Pancreas (tissue), 10 donors: ENCODE data around the gene CCDC71. TPM values are rescaled to one million over a fixed set of nuclear protein-coding genes. Genes with fewer than 3 reads are reported as not detected.

ENCODE experiments used
- ATAC-seq, 4 donors: fragments of 200-7000 bp; cut with Tn5 transposase; one replicate each; pipeline versions ENCODE4 v1.8.0 to v1.9.1; 2020; ENCODE audit warnings: mild to moderate bottlenecking in 4 of 4, moderate library complexity in 4 of 4
- DNase-seq, 6 donors: peaks; one replicate each; pipeline ENCODE4 v3.0.0-alpha.2; 2020
- FAIRE-seq: peaks from 2 replicates; lab custom pipeline; 2012; peaks lifted over from hg19 to GRCh38; lab: Jason Lieb, UNC
- H3K27ac ChIP-seq, 4 donors: fragments of 200-600 bp; sonication (generic); 1 replicate in 3 of 4; 2 replicates in 1 of 4; pipeline versions ENCODE4 v1.5.0 to v1.8.0; 2020
- H3K27me3 ChIP-seq, 4 donors: fragments of 200-600 bp; one replicate each; pipeline ENCODE4 v1.8.0; 2021
- H3K36me3 ChIP-seq, 3 donors: fragments of 200-600 bp; sonication (generic) in 1 of 3; one replicate each; pipeline versions ENCODE4 v1.5.0 to v1.8.0; 2020 to 2021
- H3K4me1 ChIP-seq, 3 donors: fragments of 200-600 bp; one replicate each; pipeline ENCODE4 v1.8.0; 2021
- H3K4me3 ChIP-seq, 4 donors: fragments of 200-600 bp; sonication (generic) in 2 of 4; one replicate each; pipeline versions ENCODE4 v1.5.0 to v1.8.0; 2020 to 2021
- H3K9me3 ChIP-seq, 4 donors: fragments of 200-600 bp; one replicate each; pipeline ENCODE4 v1.8.0; 2021
- WGBS, 2 donors: extraction: QIAGEN DNeasy Blood & Tissue Kit; methylation state at CpG; one replicate each; pipeline ENCODE4 v1.1.7; 2013; 5-methylcytosine and 5-hydroxymethylcytosine counted together
- intact Hi-C, 3 donors: fragments of 100-400 bp; cut with DNase I; formaldehyde crosslinking; loops; one replicate each; pipeline versions ENCODE4 v1.11.1 to v1.14.2; 2022
- polyA plus RNA-seq, 2 donors: library from polyadenylated mRNA; stranded (reverse); fragments of 200-250 nt; gene quantifications; one replicate each; pipeline ENCODE4 v1.2.3, GENCODE V29; 2013
- total RNA-seq, 6 donors: library from RNA; stranded (reverse); fragmentation: NEBNext Ultra II Directional in 4 of 6; extraction: Animal tissue kit (Norgen Biotek cat#: 25700) in 4 of 6; gene quantifications; one replicate each; pipeline versions ENCODE4 v1.2.1 to v1.2.4, GENCODE V29; 2021 to 2023
- TF ChIP-seq, protein P1 (sequence below), 4 donors: fragments of 200-600 bp; sonication (generic) in 3 of 4; IDR thresholded peaks; one replicate each; pipeline versions ENCODE4 v1.5.0 to v1.8.0; 2021; ENCODE audit warnings: antibody characterized with exemption in 4 of 4
- donor health status: healthy with polysubstance abuse.
- donor health status: DM: no; HTN: no; CAD: no; lungs with moderate emphysema.
- donor health status: DM: no; HTN: no; CAD: no.
- donor health status: control.
- donor health status: control.
- donor health status: Bipolar disorder and iron deficiency.
- donor health status: DM: yes; HTN: yes; CAD: no.
- donor health status: DM: no; HTN: no; CAD: no.
- donor health status: DM: no; HTN: no; CAD: no.
- donor health status: DM: yes; HTN: yes; CAD: no.

CCDC71 gene
- total and polyA plus RNA-seq, 8 donors, result 5.9 to 11.0 (median 8.3) TPM

DNA sequence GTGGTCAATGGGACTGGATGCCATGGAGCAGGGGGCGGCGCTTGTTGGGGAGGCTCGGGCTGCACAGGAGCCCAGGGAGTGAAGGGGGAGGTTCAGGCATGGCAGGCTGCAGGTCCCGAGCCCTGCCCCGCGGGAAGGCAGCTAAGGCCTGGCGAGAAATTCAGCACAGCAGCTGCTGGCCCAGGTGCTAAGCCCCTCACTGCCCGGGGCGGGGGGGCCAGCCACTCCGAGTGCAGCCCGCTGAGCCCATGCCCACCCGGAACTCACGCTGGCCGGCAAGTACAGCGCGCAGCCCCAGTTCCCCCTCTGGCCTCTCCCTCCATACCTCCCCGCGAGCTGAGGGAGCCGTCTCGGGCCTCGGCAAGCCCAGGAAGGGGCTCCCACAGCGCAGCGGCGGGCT is 16.6 kb upstream of the CCDC71 start:
- WGBS, 2 donors, result 85 to 91% methylated on average over 22 to 24 of the region's 24 CpGs
- Histone ChIP-seq H3K36me3 (no peaks in the 10 kb centered on the region), H3K27me3 (no peaks in the 10 kb centered on the region), H3K4me1 (no peaks in the 10 kb centered on the region), H3K4me3 (no peak overlapping the region), H3K9me3 (no peaks in the 10 kb centered on the region), H3K27ac (no peak overlapping the region)
- ATAC-seq (no peak), DNase-seq (no peak), FAIRE-seq (no peak)
- intact Hi-C loops, result no loop called here
- TF ChIP-seq, protein P1, sequence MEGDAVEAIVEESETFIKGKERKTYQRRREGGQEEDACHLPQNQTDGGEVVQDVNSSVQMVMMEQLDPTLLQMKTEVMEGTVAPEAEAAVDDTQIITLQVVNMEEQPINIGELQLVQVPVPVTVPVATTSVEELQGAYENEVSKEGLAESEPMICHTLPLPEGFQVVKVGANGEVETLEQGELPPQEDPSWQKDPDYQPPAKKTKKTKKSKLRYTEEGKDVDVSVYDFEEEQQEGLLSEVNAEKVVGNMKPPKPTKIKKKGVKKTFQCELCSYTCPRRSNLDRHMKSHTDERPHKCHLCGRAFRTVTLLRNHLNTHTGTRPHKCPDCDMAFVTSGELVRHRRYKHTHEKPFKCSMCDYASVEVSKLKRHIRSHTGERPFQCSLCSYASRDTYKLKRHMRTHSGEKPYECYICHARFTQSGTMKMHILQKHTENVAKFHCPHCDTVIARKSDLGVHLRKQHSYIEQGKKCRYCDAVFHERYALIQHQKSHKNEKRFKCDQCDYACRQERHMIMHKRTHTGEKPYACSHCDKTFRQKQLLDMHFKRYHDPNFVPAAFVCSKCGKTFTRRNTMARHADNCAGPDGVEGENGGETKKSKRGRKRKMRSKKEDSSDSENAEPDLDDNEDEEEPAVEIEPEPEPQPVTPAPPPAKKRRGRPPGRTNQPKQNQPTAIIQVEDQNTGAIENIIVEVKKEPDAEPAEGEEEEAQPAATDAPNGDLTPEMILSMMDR (IDR thresholded peaks at IDR 0.05), result no peak

DNA sequence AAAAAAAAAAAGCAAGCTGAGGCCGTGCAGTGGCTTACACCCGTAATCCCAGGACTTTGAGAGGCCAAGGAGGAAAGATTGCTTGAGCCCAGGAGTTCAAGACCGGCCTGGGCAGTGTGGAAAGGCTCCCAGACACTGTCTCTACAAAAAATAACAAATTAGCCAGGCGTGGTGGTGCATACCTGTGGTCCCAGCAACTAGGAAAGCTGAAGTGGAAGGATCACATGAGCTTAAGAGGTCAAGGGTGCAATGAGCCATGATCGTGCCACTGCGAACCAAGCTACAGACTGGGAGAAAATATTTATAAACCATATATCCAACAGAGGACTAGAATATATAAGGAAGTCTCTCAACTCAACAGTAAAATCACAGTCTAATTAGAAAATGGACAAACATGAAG is 15.2 kb upstream of the CCDC71 start:
- Histone ChIP-seq H3K9me3 (no peaks in the 10 kb centered on the region), H3K36me3 (no peaks in the 10 kb centered on the region), H3K4me1 (no peaks in the 10 kb centered on the region), H3K27me3 (no peaks in the 10 kb centered on the region), H3K4me3 (no peak overlapping the region), H3K27ac (no peak overlapping the region)
- DNase-seq, result no peak
- WGBS, 2 donors, result 56 to 73% methylated on average over 6 of the region's 6 CpGs
- intact Hi-C loops, result no loop called here
- no peak for FAIRE-seq
- TF ChIP-seq, protein P1 (IDR thresholded peaks at IDR 0.05), result no peak
- no peak for ATAC-seq

DNA sequence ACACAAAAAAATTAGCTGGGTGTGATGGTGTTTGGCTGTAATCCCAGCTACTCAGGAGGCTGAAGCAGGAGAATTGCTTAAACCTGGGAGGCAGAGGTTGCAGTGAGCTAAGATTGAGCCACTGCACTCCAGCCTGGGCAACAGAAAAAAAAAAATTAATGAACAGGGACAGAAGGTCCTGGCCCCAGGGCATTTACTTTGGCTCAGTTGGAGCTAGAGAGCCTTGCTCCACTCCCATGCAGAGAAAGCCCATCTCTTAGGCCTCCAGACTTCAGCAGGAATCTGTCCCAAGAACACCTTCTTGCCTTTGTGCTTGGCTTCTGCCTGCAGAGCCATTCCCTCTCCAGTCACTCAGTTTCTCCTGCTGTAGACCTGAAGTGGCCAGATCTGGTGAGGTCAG is 14.0 kb upstream of the CCDC71 start:
- Histone ChIP-seq H3K4me3 (no peak overlapping the region), H3K4me1 (no peaks in the 10 kb centered on the region), H3K9me3 (no peaks in the 10 kb centered on the region), H3K27me3 (no peaks in the 10 kb centered on the region), H3K36me3 (no peaks in the 10 kb centered on the region), H3K27ac (no peak overlapping the region)
- ATAC-seq (no peak), DNase-seq (no peak), FAIRE-seq (no peak)
- intact Hi-C loops, result no loop called here
- TF ChIP-seq, protein P1 (IDR thresholded peaks at IDR 0.05), result no peak

DNA sequence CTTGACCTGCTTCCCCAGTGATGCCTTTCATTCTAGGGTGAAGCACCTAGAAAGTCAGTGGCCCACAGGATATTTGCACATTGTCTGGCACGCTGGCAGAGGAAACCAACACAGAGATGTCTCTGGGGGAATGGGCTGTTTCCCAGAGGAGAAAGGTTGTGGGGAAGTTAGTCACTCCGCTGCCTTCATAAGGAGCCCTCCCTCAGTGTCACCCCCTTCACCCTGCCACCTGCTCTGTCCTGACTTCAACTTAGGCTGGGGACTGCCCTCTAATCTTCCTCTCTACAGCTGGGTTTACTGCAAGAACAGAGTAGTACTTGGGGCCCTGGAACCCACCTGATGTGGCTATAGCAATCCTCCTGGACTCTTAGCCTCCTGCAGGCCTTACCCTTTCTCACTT is 10.9 kb upstream of the CCDC71 start:
- no peak for FAIRE-seq
- Histone ChIP-seq H3K27me3 (no peaks in the 10 kb centered on the region), H3K4me3 (no peak overlapping the region), H3K36me3 (no peaks in the 10 kb centered on the region), H3K9me3 (no peaks in the 10 kb centered on the region), H3K4me1 (peaks cover 4 to 10% (median 8%) of the 10 kb centered on the region in 3 donors), H3K27ac (no peak overlapping the region)
- no peak for DNase-seq
- 80 to 87% methylated on average over 2 of the region's 2 CpGs for WGBS, 2 donors
- ATAC-seq, result no peak
- TF ChIP-seq, protein P1 (IDR thresholded peaks at IDR 0.05), result no peak
- intact Hi-C loops, result no loop called here

DNA sequence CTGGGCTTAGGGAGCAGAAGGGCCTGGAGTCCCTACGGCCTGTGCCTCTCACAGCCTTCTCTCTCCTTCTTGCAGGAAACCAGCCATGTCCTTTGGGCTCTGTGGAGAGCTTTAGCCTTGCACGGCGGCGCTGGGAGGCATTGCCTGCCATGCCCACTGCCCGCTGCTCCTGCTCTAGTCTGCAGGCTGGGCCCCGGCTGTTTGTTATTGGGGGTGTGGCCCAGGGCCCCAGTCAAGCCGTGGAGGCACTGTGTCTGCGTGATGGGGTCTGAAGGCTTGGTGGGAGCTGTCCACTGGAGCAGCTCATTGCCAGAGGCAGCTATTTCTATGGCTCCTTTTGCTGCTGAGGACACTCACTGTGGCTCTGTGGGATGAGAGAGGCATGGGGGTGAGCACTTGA is 9.4 kb upstream of the CCDC71 start:
- ATAC-seq, result no peak
- TF ChIP-seq, protein P1 (IDR thresholded peaks at IDR 0.05), result no peak
- Histone ChIP-seq H3K27ac (no peak overlapping the region), H3K4me1 (peaks cover 8 to 14% (median 8%) of the 10 kb centered on the region in 3 donors), H3K36me3 (no peaks in the 10 kb centered on the region), H3K4me3 (no peak overlapping the region), H3K9me3 (no peaks in the 10 kb centered on the region), H3K27me3 (no peaks in the 10 kb centered on the region)
- FAIRE-seq, result no peak
- intact Hi-C loops, result no loop called here
- no peak for DNase-seq
- WGBS, 2 donors, result 86 to 91% methylated on average over 8 of the region's 8 CpGs
